GM23338 (cell line): ENCODE measurements around the gene C6orf89. TPM values are rescaled to one million over a fixed set of nuclear protein-coding genes. Genes with fewer than 3 reads are reported as not detected.

ENCODE experiments used
- ATAC-seq: fragments of 200-7000 bp; cut with Tn5 transposase; 3 replicates; pipeline ENCODE4 v1.9.1; 2020
- DNase-seq: peaks from one replicate; pipeline ENCODE4 v3.0.0-alpha.2; 2015; ENCODE audit warnings: low spot score
- H2AFZ ChIP-seq: fragments of 200-600 bp; sonication (generic); 2 replicates; pipeline ENCODE4 v1.8.0; 2016; ENCODE audit warnings: antibody characterized with exemption, mild to moderate bottlenecking, moderate library complexity
- H3F3A ChIP-seq: fragments of 200-600 bp; sonication (generic); replicated peaks from 2 replicates; pipeline ENCODE4 v1.8.0; 2017; ENCODE audit warnings: antibody characterized with exemption, mixed run types, low read depth
- H3K27ac ChIP-seq: fragments of 200-600 bp; sonication (generic); 2 replicates; pipeline ENCODE4 v1.6.1; 2016; ENCODE audit warnings: low read depth
- H3K27me3 ChIP-seq: fragments of 200-600 bp; sonication (generic); 2 replicates; pipeline ENCODE4 v1.8.0; 2016; ENCODE audit warnings: mild to moderate bottlenecking, mixed run types, moderate library complexity; ENCODE audit not compliant: insufficient read depth
- H3K36me3 ChIP-seq: fragments of 200-600 bp; sonication (generic); 2 replicates; pipeline ENCODE4 v1.8.0; 2016; ENCODE audit warnings: mild to moderate bottlenecking; ENCODE audit not compliant: insufficient read depth
- H3K4me1 ChIP-seq: fragments of 200-600 bp; sonication (generic); 2 replicates; pipeline ENCODE4 v1.8.0; 2016; ENCODE audit warnings: mild to moderate bottlenecking, moderate library complexity; ENCODE audit not compliant: insufficient read depth
- H3K4me2 ChIP-seq: fragments of 200-600 bp; sonication (generic); 2 replicates; pipeline ENCODE4 v1.7.1; 2017; ENCODE audit warnings: mixed run types
- H3K4me3 ChIP-seq: fragments of 200-600 bp; sonication (generic); 2 replicates; pipeline ENCODE4 v1.6.1; 2016; ENCODE audit warnings: mixed run types
- H3K79me2 ChIP-seq: fragments of 200-600 bp; sonication (generic); replicated peaks from 2 replicates; pipeline ENCODE4 v1.8.0; 2017; ENCODE audit warnings: mild to moderate bottlenecking; ENCODE audit not compliant: insufficient read depth
- H3K9me2 ChIP-seq: fragments of 200-600 bp; sonication (generic); 2 replicates; pipeline ENCODE4 v1.8.0; 2017; ENCODE audit not compliant: insufficient read depth
- H4K20me1 ChIP-seq: fragments of 200-600 bp; sonication (generic); replicated peaks from 2 replicates; pipeline ENCODE4 v1.8.0; 2017; ENCODE audit warnings: mild to moderate bottlenecking; ENCODE audit not compliant: insufficient read depth
- H3K27ac Mint-ChIP-seq: 2 replicates; pipeline ENCODE4 v1.8.0; 2020; ENCODE audit warnings: inconsistent platforms, mild to moderate bottlenecking, moderate library complexity, mixed read lengths
- H3K27me3 Mint-ChIP-seq: 3 replicates; pipeline ENCODE4 v1.8.0; 2022; ENCODE audit warnings: low read depth, mild to moderate bottlenecking, moderate library complexity, mixed read lengths, inconsistent platforms; ENCODE audit not compliant: insufficient read depth, poor library complexity
- H3K36me3 Mint-ChIP-seq: 3 replicates; pipeline ENCODE4 v1.8.0; 2021; ENCODE audit warnings: low read depth, mild to moderate bottlenecking, inconsistent platforms, moderate library complexity, mixed read lengths
- H3K4me1 Mint-ChIP-seq: 3 replicates; pipeline ENCODE4 v1.8.0; 2020; ENCODE audit warnings: mild to moderate bottlenecking, inconsistent platforms, mixed read lengths
- H3K4me3 Mint-ChIP-seq: 3 replicates; pipeline ENCODE4 v1.8.0; 2021; ENCODE audit warnings: moderate library complexity, mild to moderate bottlenecking, inconsistent platforms, mixed read lengths
- H3K9me3 Mint-ChIP-seq: 3 replicates; pipeline ENCODE4 v1.8.0; 2020; ENCODE audit warnings: moderate library complexity, mild to moderate bottlenecking, inconsistent platforms, mixed read lengths
- CREB1 ChIP-seq: fragments of 250-450 bp; sonication (Bioruptor Pico); IDR thresholded peaks from 2 replicates; pipeline ENCODE4 v1.5.0; 2020; ENCODE audit warnings: low read depth, mild to moderate bottlenecking, moderate library complexity
- CTCF ChIP-seq, 2 experiments: fragments of 200-600 bp in 1 of 2; sonication (generic) in 1 of 2; conservative IDR thresholded peaks; 2 replicates each; pipeline versions ENCODE4 v1.5.1 to v1.6.1; 2016 to 2017; ENCODE audit warnings: antibody characterized with exemption in 2 of 2, low read depth in 2 of 2, mild to moderate bottlenecking in 2 of 2, moderate library complexity in 1 of 2
- EZH2phosphoT487 ChIP-seq: fragments of 200-600 bp; sonication (generic); IDR thresholded peaks from one replicate; pipeline ENCODE4 v1.8.1; 2018; ENCODE audit warnings: antibody characterized with exemption; ENCODE audit not compliant: unreplicated experiment
- STAT1 ChIP-seq: IDR thresholded peaks from one replicate; pipeline ENCODE4 v1.6.1; 2016; ENCODE audit warnings: antibody characterized with exemption; ENCODE audit not compliant: unreplicated experiment
- polyA plus RNA-seq: library from polyadenylated mRNA; unstranded; fragments of >200 nt; fragmentation: Nextera tagmentation; extraction: Ambion mirVana; gene quantifications from 2 replicates; pipeline ENCODE4 v1.2.1, GENCODE V29; 2016
- total RNA-seq: library from RNA; depleted of rRNA; stranded (reverse); fragments of >200 nt; shearing (Covaris generic); gene quantifications from 2 replicates; pipeline ENCODE4 v1.2.3, GENCODE V29; 2014
- TF ChIP-seq, protein P1 (sequence below): IDR thresholded peaks from one replicate; pipeline ENCODE4 v1.6.1; 2018; ENCODE audit warnings: antibody characterized with exemption; ENCODE audit not compliant: unreplicated experiment
- TF ChIP-seq, protein P2 (sequence below): IDR thresholded peaks from 2 replicates; pipeline ENCODE4 v1.6.1; 2016; ENCODE audit warnings: antibody characterized with exemption

The C6orf89 gene
- total and polyA plus RNA-seq, 2 experiments from 2014 or later: 3.7 to 7.9 TPM

- peaks cover 7% of the 10 kb centered on the region for H3K27me3 Mint-ChIP-seq
- peak; percentile 73 for ATAC-seq
- peak overlapping the region; percentile 57; the same call in 1 of the 2 replicates for H3K4me2 ChIP-seq
- no peaks in the 10 kb centered on the region for H4K20me1 ChIP-seq
- peak; percentile 70 for DNase-seq
- no peak overlapping the region; the same call in 1 of the 2 replicates for H3K27ac Mint-ChIP-seq
- no peaks in the 10 kb centered on the region for H3K36me3 ChIP-seq
- no peak overlapping the region for H3K4me3 Mint-ChIP-seq
- TF ChIP-seq, protein P1, sequence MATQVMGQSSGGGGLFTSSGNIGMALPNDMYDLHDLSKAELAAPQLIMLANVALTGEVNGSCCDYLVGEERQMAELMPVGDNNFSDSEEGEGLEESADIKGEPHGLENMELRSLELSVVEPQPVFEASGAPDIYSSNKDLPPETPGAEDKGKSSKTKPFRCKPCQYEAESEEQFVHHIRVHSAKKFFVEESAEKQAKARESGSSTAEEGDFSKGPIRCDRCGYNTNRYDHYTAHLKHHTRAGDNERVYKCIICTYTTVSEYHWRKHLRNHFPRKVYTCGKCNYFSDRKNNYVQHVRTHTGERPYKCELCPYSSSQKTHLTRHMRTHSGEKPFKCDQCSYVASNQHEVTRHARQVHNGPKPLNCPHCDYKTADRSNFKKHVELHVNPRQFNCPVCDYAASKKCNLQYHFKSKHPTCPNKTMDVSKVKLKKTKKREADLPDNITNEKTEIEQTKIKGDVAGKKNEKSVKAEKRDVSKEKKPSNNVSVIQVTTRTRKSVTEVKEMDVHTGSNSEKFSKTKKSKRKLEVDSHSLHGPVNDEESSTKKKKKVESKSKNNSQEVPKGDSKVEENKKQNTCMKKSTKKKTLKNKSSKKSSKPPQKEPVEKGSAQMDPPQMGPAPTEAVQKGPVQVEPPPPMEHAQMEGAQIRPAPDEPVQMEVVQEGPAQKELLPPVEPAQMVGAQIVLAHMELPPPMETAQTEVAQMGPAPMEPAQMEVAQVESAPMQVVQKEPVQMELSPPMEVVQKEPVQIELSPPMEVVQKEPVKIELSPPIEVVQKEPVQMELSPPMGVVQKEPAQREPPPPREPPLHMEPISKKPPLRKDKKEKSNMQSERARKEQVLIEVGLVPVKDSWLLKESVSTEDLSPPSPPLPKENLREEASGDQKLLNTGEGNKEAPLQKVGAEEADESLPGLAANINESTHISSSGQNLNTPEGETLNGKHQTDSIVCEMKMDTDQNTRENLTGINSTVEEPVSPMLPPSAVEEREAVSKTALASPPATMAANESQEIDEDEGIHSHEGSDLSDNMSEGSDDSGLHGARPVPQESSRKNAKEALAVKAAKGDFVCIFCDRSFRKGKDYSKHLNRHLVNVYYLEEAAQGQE: no peak
- TF ChIP-seq CTCF (conservative IDR thresholded peaks at IDR 0.05; ENCODE audit: low read depth in 2 of 2): peak in 1 of 2 experiments; percentile 53; a peak in 2 of 4 replicates
- no peaks in the 10 kb centered on the region for H3K36me3 Mint-ChIP-seq
- no peak overlapping the region for H3K27ac ChIP-seq
- H3K79me2 ChIP-seq: no peaks in the 10 kb centered on the region
- no peaks in the 10 kb centered on the region for H3K27me3 ChIP-seq
- peaks cover 17% of the 10 kb centered on the region for H3K4me1 Mint-ChIP-seq
- no peaks in the 10 kb centered on the region for H3K9me3 Mint-ChIP-seq
- no peak overlapping the region for H3K4me3 ChIP-seq
- H3K9me2 ChIP-seq: no peaks in the 10 kb centered on the region
- H3K4me1 ChIP-seq: no peaks in the 10 kb centered on the region; the same call in 1 of the 2 replicates
- H2AFZ ChIP-seq: peak overlapping the region; percentile 38; the same call in 1 of the 2 replicates
- no peaks in the 10 kb centered on the region for H3F3A ChIP-seq
Measured at GRCh38 chr6:36958775-36959554, 73.2 kb downstream of the C6orf89 start.

- H3F3A ChIP-seq: no peaks in the 10 kb centered on the region
- H2AFZ ChIP-seq: no peak overlapping the region
- no peak for ATAC-seq
- H3K27me3 Mint-ChIP-seq: peaks cover 5% of the 10 kb centered on the region
- H3K9me2 ChIP-seq: no peaks in the 10 kb centered on the region
- H3K4me2 ChIP-seq: no peak overlapping the region; the same call in 1 of the 2 replicates
- H3K36me3 Mint-ChIP-seq: no peaks in the 10 kb centered on the region
- no peaks in the 10 kb centered on the region for H4K20me1 ChIP-seq
- no peak overlapping the region for H3K4me3 Mint-ChIP-seq
- H3K27ac ChIP-seq: no peak overlapping the region
- H3K4me1 Mint-ChIP-seq: peaks cover 19% of the 10 kb centered on the region
- H3K79me2 ChIP-seq: no peaks in the 10 kb centered on the region
- no peaks in the 10 kb centered on the region for H3K36me3 ChIP-seq
- DNase-seq: no peak
- no peaks in the 10 kb centered on the region for H3K27me3 ChIP-seq
- no peak overlapping the region for H3K27ac Mint-ChIP-seq
- no peaks in the 10 kb centered on the region for H3K9me3 Mint-ChIP-seq
- no peaks in the 10 kb centered on the region; the same call in 1 of the 2 replicates for H3K4me1 ChIP-seq
- H3K4me3 ChIP-seq: no peak overlapping the region
- TF ChIP-seq STAT1: no peak
- TF ChIP-seq EZH2phosphoT487: no peak
- no peak for TF ChIP-seq CREB1
- TF ChIP-seq, protein P2, sequence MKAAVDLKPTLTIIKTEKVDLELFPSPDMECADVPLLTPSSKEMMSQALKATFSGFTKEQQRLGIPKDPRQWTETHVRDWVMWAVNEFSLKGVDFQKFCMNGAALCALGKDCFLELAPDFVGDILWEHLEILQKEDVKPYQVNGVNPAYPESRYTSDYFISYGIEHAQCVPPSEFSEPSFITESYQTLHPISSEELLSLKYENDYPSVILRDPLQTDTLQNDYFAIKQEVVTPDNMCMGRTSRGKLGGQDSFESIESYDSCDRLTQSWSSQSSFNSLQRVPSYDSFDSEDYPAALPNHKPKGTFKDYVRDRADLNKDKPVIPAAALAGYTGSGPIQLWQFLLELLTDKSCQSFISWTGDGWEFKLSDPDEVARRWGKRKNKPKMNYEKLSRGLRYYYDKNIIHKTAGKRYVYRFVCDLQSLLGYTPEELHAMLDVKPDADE: no peak
Measured at GRCh38 chr6:36959555-36960250, 74.0 kb downstream of the C6orf89 start.
